Activated CD8-positive, alpha-beta memory T cell treated with anti-CD3 and anti-CD28 coated beads for 48 hours (primary cell): Measurements from ENCODE around the gene EPAS1.

Experiments
- DNase-seq, 3 experiments: peaks; one replicate each; pipeline ENCODE4 v3.0.0-alpha.2; 2020; ENCODE audit warnings: low read depth in 2 of 3, low spot score in 2 of 3

EPAS1 gene

GRCh38 chr2:46435353-46435752 lies 138.1 kb downstream of the EPAS1 start:
- DNase-seq, result no peak

- no peak for DNase-seq
Measured at GRCh38 chr2:46435796-46436360, 138.7 kb downstream of the EPAS1 start.
